A549 (cell line): Measurements from ENCODE around the gene UBE2C. TPM values are rescaled to one million over a fixed set of nuclear protein-coding genes. Genes with fewer than 3 reads are reported as not detected.

ENCODE experiments used
- ATAC-seq, 2 experiments: fragments of 200-7000 bp in 1 of 2; fragments of >200 bp in 1 of 2; cut with Nextera tagmentation in 1 of 2; cut with Tn5 transposase in 1 of 2; 3 replicates each; pipeline versions ENCODE4 v1.8.0 to v1.9.1; 2018 to 2020; ENCODE audit warnings: mild to moderate bottlenecking in 1 of 2, moderate library complexity in 1 of 2
- CTCF ChIA-PET: fragments of 300-600 bp; sonication (Branson Sonifier 250); formaldehyde crosslinking; extraction: SDS; loops from one replicate; lab custom pipeline; 2021; ENCODE audit warnings: antibody characterized with exemption, inconsistent platforms; lab: Yijun Ruan, JAX
- POLR2A ChIA-PET: fragments of 350-600 bp; formaldehyde crosslinking; extraction: SDS; loops from one replicate; lab custom pipeline; 2021; ENCODE audit warnings: antibody characterized with exemption, inconsistent platforms; lab: Yijun Ruan, JAX
- DNase-seq, 2 experiments: peaks; one replicate each; pipeline versions ENCODE4 v3.0.0 to v3.0.0-alpha.2; 2011 to 2016; ENCODE audit warnings: low read depth in 1 of 2, low spot score in 1 of 2
- FAIRE-seq: peaks from 2 replicates; lab custom pipeline; 2011; peaks lifted over from hg19 to GRCh38; lab: Jason Lieb, UNC
- H3K27ac ChIP-seq, 2 experiments: fragments of >200 bp; sonication (Bioruptor Twin); formaldehyde crosslinking; 3 replicates each; pipeline ENCODE4 v1.5.1; 2016 to 2017
- H3K4me1 ChIP-seq: fragments of >200 bp; sonication (Bioruptor Twin); formaldehyde crosslinking; 3 replicates; pipeline ENCODE4 v1.6.1; 2016
- H3K4me2 ChIP-seq: fragments of >200 bp; sonication (Bioruptor Twin); formaldehyde crosslinking; 3 replicates; pipeline ENCODE4 v1.6.1; 2016
- H3K4me3 ChIP-seq: fragments of >200 bp; sonication (Bioruptor Twin); formaldehyde crosslinking; 3 replicates; pipeline ENCODE4 v1.5.1; 2016
- H3K9me3 ChIP-seq: fragments of >200 bp; sonication (Bioruptor Twin); formaldehyde crosslinking; 3 replicates; pipeline ENCODE4 v1.6.1; 2016
- ATOH8 ChIP-seq: fragments of 250-450 bp; sonication (Bioruptor Pico); IDR thresholded peaks from 2 replicates; pipeline ENCODE4 v1.5.0; 2020; ENCODE audit warnings: low read depth, mild to moderate bottlenecking, moderate library complexity
- CBX2 ChIP-seq: fragments of 200-600 bp; sonication (generic); IDR thresholded peaks from 2 replicates; pipeline ENCODE4 v1.6.1; 2016; ENCODE audit warnings: low read depth, mild to moderate bottlenecking, borderline replicate concordance
- CEBPB ChIP-seq, 2 experiments: fragments of >200 bp in 1 of 2; sonication (Bioruptor Twin) in 1 of 2; formaldehyde crosslinking in 1 of 2; IDR thresholded peaks; 2 replicates each; pipeline ENCODE4 v1.6.1; 2012 to 2016
- CHD2 ChIP-seq: fragments of 150-350 bp; IDR thresholded peaks from 2 replicates; pipeline ENCODE4 v1.6.1; 2014; ENCODE audit warnings: low read length; ENCODE audit not compliant: partially characterized antibody
- CHD4 ChIP-seq: fragments of 200-600 bp; sonication (generic); IDR thresholded peaks from 2 replicates; pipeline ENCODE4 v1.6.1; 2016; ENCODE audit warnings: antibody characterized with exemption, mild to moderate bottlenecking, borderline replicate concordance
- CTCF ChIP-seq: fragments of >200 bp; sonication (Bioruptor Twin); formaldehyde crosslinking; IDR thresholded peaks from 3 replicates; pipeline ENCODE4 v1.5.1; 2016
- ESRRA ChIP-seq: fragments of 150-350 bp; IDR thresholded peaks from 2 replicates; pipeline ENCODE4 v1.6.1; 2014; ENCODE audit warnings: mild to moderate bottlenecking, low read length, borderline replicate concordance
- FOXS1 ChIP-seq: fragments of 250-450 bp; sonication (Bioruptor Pico); IDR thresholded peaks from 2 replicates; pipeline ENCODE4 v1.5.0; 2020; ENCODE audit warnings: mild to moderate bottlenecking, moderate library complexity
- GATA3 ChIP-seq: IDR thresholded peaks from 2 replicates; pipeline ENCODE4 v1.6.1; 2012; ENCODE audit warnings: borderline replicate concordance
- HES2 ChIP-seq: fragments of >200 bp; sonication (Bioruptor Twin); formaldehyde crosslinking; IDR thresholded peaks from 2 replicates; pipeline ENCODE4 v1.6.1; 2016
- JUN ChIP-seq, 2 experiments: fragments of >200 bp; sonication (Bioruptor Twin); formaldehyde crosslinking; IDR thresholded peaks; 2 replicates in 1 of 2; 3 replicates in 1 of 2; pipeline ENCODE4 v1.6.1; 2016 to 2017
- JUNB ChIP-seq: fragments of >200 bp; sonication (Bioruptor Twin); formaldehyde crosslinking; IDR thresholded peaks from 2 replicates; pipeline ENCODE4 v1.6.1; 2016
- MAX ChIP-seq: IDR thresholded peaks from 2 replicates; pipeline ENCODE4 v1.6.1; 2012
- MAZ ChIP-seq: fragments of 150-350 bp; IDR thresholded peaks from 2 replicates; pipeline ENCODE4 v1.6.1; 2014; ENCODE audit warnings: antibody characterized with exemption, low read depth, low read length, borderline replicate concordance
- NFE2L2 ChIP-seq: fragments of 150-350 bp; conservative IDR thresholded peaks from 2 replicates; pipeline ENCODE4 v1.6.1; 2014; ENCODE audit warnings: low read length
- NPAS2 ChIP-seq: fragments of 250-450 bp; sonication (Bioruptor Pico); IDR thresholded peaks from 2 replicates; pipeline ENCODE4 v1.8.0; 2022; ENCODE audit warnings: mild to moderate bottlenecking, moderate library complexity, borderline replicate concordance
- NR3C1 ChIP-seq: fragments of >200 bp; sonication (Bioruptor Twin); formaldehyde crosslinking; IDR thresholded peaks from 3 replicates; pipeline ENCODE4 v1.6.1; 2017
- POLR2A ChIP-seq: IDR thresholded peaks from 2 replicates; pipeline ENCODE4 v1.6.1; 2012; ENCODE audit warnings: mild to moderate bottlenecking, low read length
- RARB ChIP-seq: fragments of 250-450 bp; sonication (Bioruptor Pico); IDR thresholded peaks from 2 replicates; pipeline ENCODE4 v1.8.0; 2021; ENCODE audit warnings: mild to moderate bottlenecking, moderate library complexity
- SREBF2 ChIP-seq: fragments of 450-650 bp; IDR thresholded peaks from 2 replicates; pipeline ENCODE4 v1.6.1; 2014; ENCODE audit warnings: mild to moderate bottlenecking, moderate library complexity
- TP53 ChIP-seq: fragments of 250-450 bp; sonication (Bioruptor Pico); IDR thresholded peaks from 2 replicates; pipeline ENCODE4 v1.5.0; 2021; ENCODE audit warnings: mild to moderate bottlenecking, moderate library complexity
- ZFP36 ChIP-seq: fragments of 450-650 bp; IDR thresholded peaks from 2 replicates; pipeline ENCODE4 v1.6.1; 2014; ENCODE audit warnings: borderline replicate concordance; ENCODE audit not compliant: partially characterized antibody
- ZNF302 ChIP-seq: fragments of 250-450 bp; sonication (Bioruptor Pico); IDR thresholded peaks from 2 replicates; pipeline ENCODE4 v1.9.0; 2021; ENCODE audit warnings: inconsistent platforms, mild to moderate bottlenecking, moderate library complexity
- WGBS: methylation state at CpG from one replicate; pipeline ENCODE4 v1.1.6; 2017; ENCODE audit errors: missing lambda C conversion rate; 5-methylcytosine and 5-hydroxymethylcytosine counted together
- polyA plus RNA-seq, 4 experiments: library from polyadenylated mRNA; depleted of rRNA in 3 of 4; stranded (reverse); fragments of >200 nt; fragmentation: RNase III in 1 of 4; extraction: RNeasy Plus Mini Kit Qiagen cat#74134 plus additional on column Dnase treatment in 1 of 4; gene quantifications; 2 replicates in 3 of 4; 3 replicates in 1 of 4; pipeline ENCODE4 v1.2.3, GENCODE V29; 2011 to 2017
- TF ChIP-seq, protein P1 (sequence below): fragments of 150-350 bp; IDR thresholded peaks from 2 replicates; pipeline ENCODE4 v1.6.1; 2014; ENCODE audit warnings: low read depth, mild to moderate bottlenecking, low read length

The UBE2C gene
- polyA plus RNA-seq, 2 of the 4 experiments (the other 2 are of a cell fraction) = 123 to 189 TPM

- TF ChIP-seq HES2 (no peak), NPAS2 (CRISPR knock-in tag) (no peak), MAX (0 out of 2 replicates have a peak, but pooled peaks have one; percentile 51), POLR2A (no peak), ZFP36 (no peak), CHD2 (no peak), JUN (IDR thresholded peaks at IDR 0.05) (no peak), ZNF302 (CRISPR knock-in tag) (no peak), MAZ (no peak), NFE2L2 (no peak), NR3C1 (no peak), FOXS1 (no peak), CBX2 (no peak), CEBPB (IDR thresholded peaks at IDR 0.05) (no peak), RARB (no peak), CTCF (peak; percentile 98), JUNB (no peak), ESRRA (peak; percentile 66; the same call in 1 of the 2 replicates), GATA3 (no peak), SREBF2 (no peak), ATOH8 (CRISPR knock-in tag) (no peak)
- TF ChIP-seq, protein P1, sequence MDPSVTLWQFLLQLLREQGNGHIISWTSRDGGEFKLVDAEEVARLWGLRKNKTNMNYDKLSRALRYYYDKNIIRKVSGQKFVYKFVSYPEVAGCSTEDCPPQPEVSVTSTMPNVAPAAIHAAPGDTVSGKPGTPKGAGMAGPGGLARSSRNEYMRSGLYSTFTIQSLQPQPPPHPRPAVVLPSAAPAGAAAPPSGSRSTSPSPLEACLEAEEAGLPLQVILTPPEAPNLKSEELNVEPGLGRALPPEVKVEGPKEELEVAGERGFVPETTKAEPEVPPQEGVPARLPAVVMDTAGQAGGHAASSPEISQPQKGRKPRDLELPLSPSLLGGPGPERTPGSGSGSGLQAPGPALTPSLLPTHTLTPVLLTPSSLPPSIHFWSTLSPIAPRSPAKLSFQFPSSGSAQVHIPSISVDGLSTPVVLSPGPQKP = no peak
These were observed 41.2 kb upstream of the UBE2C start (continued) for GRCh38 chr20:45771182-45771759.

- TF ChIP-seq RARB (no peak), TP53 (no peak), MAX (no peak), ATOH8 (CRISPR knock-in tag) (no peak), CHD4 (no peak)
- TF ChIP-seq, all 56 proteins: peak for 0
- no peak for FAIRE-seq
- H3K4me1 ChIP-seq = peaks cover 4% of the 10 kb centered on the region; the same call in 2 of the 3 replicates
- no peak for ATAC-seq
- H3K4me2 ChIP-seq = no peak overlapping the region
- 25% methylated on average over 3 of the region's 3 CpGs for WGBS
- DNase-seq = no peak
- H3K4me3 ChIP-seq = no peak overlapping the region
- CTCF ChIA-PET = interaction anchor here (0.7 to 5.4 kb wide), 11 partner anchors 12 to 729 kb away, joined by 3 to 112 read pairs (median 15); partner anchors contain the start of genes EPPIN and SYS1
- POLR2A ChIA-PET = interaction anchor here (0.7 kb wide), 1 partner anchor 429 kb away, joined by 7 read pairs; no protein-coding TSS in a partner anchor
- H3K27ac ChIP-seq = no peak overlapping the region
- H3K9me3 ChIP-seq = no peaks in the 10 kb centered on the region
These were observed 39.8 kb upstream of the UBE2C start for GRCh38 chr20:45772693-45773092.
